Kidney epithelial cell (primary cell): Measurements from ENCODE around the gene MTRR. TPM values are rescaled to one million over a fixed set of nuclear protein-coding genes. Genes with fewer than 3 reads are reported as not detected.

Source experiments
- DNase-seq: peaks from one replicate; pipeline ENCODE4 v3.0.0-alpha.2; 2010; ENCODE audit warnings: low read depth
- H3K27me3 ChIP-seq: 2 replicates; pipeline ENCODE4 v1.6.0; 2011; ENCODE audit warnings: low read length; ENCODE audit not compliant: control insufficient read depth, insufficient read depth
- H3K36me3 ChIP-seq: 2 replicates; pipeline ENCODE4 v1.5.1; 2011; ENCODE audit warnings: low read length; ENCODE audit not compliant: control insufficient read depth, insufficient read depth
- H3K4me3 ChIP-seq: 2 replicates; pipeline ENCODE4 v1.5.1; 2011; ENCODE audit warnings: low read depth, mild to moderate bottlenecking, control low read depth, low read length
- CTCF ChIP-seq: IDR thresholded peaks from 2 replicates; pipeline ENCODE4 v1.5.1; 2011; ENCODE audit warnings: mild to moderate bottlenecking, moderate library complexity, low read length, control low read depth, inconsistent platforms; ENCODE audit not compliant: insufficient read depth, poor library complexity, severe bottlenecking
- total RNA-seq: library from RNA; depleted of rRNA; stranded (reverse); fragments of >200 nt; gene quantifications from 2 replicates; pipeline ENCODE4 v1.2.3, GENCODE V29; 2015

The MTRR gene
- total RNA-seq, 1 donor from 2014 or later, result 23.6 TPM

- Histone ChIP-seq H3K36me3 (no peaks in the 10 kb centered on the region), H3K4me3 (no peak overlapping the region), H3K27me3 (peaks cover 12% of the 10 kb centered on the region)
- DNase-seq, result no peak
- TF ChIP-seq CTCF, result no peak
Measured at GRCh38 chr5:7846327-7846726, 22.6 kb upstream of the MTRR start.

GRCh38 chr5:7848296-7848695 is 20.7 kb upstream of the MTRR start:
- Histone ChIP-seq H3K27me3 (peaks cover 12% of the 10 kb centered on the region), H3K36me3 (no peaks in the 10 kb centered on the region), H3K4me3 (no peak overlapping the region)
- no peak for DNase-seq
- TF ChIP-seq CTCF, result no peak

GRCh38 chr5:7849681-7850394 is 19.1 kb upstream of the MTRR start:
- peak; percentile 26 for TF ChIP-seq CTCF
- Histone ChIP-seq H3K4me3 (peak overlapping the region; percentile 61), H3K27me3 (peaks cover 12% of the 10 kb centered on the region), H3K36me3 (no peaks in the 10 kb centered on the region)
- DNase-seq, result no peak

- no peaks in the 10 kb centered on the region for H3K36me3 ChIP-seq
- H3K4me3 ChIP-seq, result peak within 1 kb of the TSS; percentile 61
- DNase-seq, result no peak
- peaks cover 12% of the 10 kb centered on the region for H3K27me3 ChIP-seq
- TF ChIP-seq CTCF, result peak; percentile 59
Measured at GRCh38 chr5:7850395-7851239, 18.3 kb upstream of the MTRR start, which contains the start of gene CFAP90. TSS of gene CFAP90 (minus strand) at chr5:7851133. CDS start at chr5:7851021, 112 bp downstream.

GRCh38 chr5:7851240-7851592 is 17.7 kb upstream of the MTRR start:
- Histone ChIP-seq H3K27me3 (peaks cover 12% of the 10 kb centered on the region), H3K4me3 (peak overlapping the region; percentile 61), H3K36me3 (no peaks in the 10 kb centered on the region)
- DNase-seq, result no peak
- TF ChIP-seq CTCF, result no peak
